HepG2 (cell line): Measurements from ENCODE around the gene ESPN. TPM values are rescaled to one million over a fixed set of nuclear protein-coding genes. Genes with fewer than 3 reads are reported as not detected.

Experiments
- CEBPG ChIP-seq: IDR thresholded peaks from 2 replicates; pipeline ENCODE4 v1.6.1; 2016
- E2F2 ChIP-seq: sonication (generic); formaldehyde crosslinking; IDR thresholded peaks from 2 replicates; pipeline ENCODE4 v1.4.0; 2020; ENCODE audit warnings: missing genetic modification reagents, borderline replicate concordance
- IRF1 ChIP-seq: sonication (generic); formaldehyde crosslinking; IDR thresholded peaks from 2 replicates; pipeline ENCODE4 v1.4.0; 2020; ENCODE audit warnings: low read depth, mild to moderate bottlenecking, missing genetic modification reagents
- MXD4 ChIP-seq: IDR thresholded peaks from 2 replicates; pipeline ENCODE4 v1.6.1; 2016; ENCODE audit warnings: mild to moderate bottlenecking, missing biosample characterization, missing genetic modification reagents
- NFAT5 ChIP-seq: sonication (generic); formaldehyde crosslinking; IDR thresholded peaks from 2 replicates; pipeline ENCODE4 v1.4.0; 2020; ENCODE audit warnings: missing genetic modification reagents
- NR2C2 ChIP-seq: sonication (generic); formaldehyde crosslinking; IDR thresholded peaks from 2 replicates; pipeline ENCODE4 v1.4.0; 2020; ENCODE audit warnings: missing genetic modification reagents, mild to moderate bottlenecking, moderate library complexity, borderline replicate concordance
- PAX8 ChIP-seq: sonication (generic); formaldehyde crosslinking; IDR thresholded peaks from 2 replicates; pipeline ENCODE4 v1.8.0; 2022; ENCODE audit warnings: mild to moderate bottlenecking, missing genetic modification reagents, borderline replicate concordance
- PRDM15 ChIP-seq: sonication (generic); formaldehyde crosslinking; IDR thresholded peaks from 2 replicates; pipeline ENCODE4 v1.4.0; 2020; ENCODE audit warnings: missing genetic modification reagents
- SP4 ChIP-seq: sonication (generic); formaldehyde crosslinking; IDR thresholded peaks from 2 replicates; pipeline ENCODE4 v1.8.1; 2023; ENCODE audit warnings: mild to moderate bottlenecking, missing genetic modification reagents
- STAT5B ChIP-seq: sonication (generic); formaldehyde crosslinking; IDR thresholded peaks from 2 replicates; pipeline ENCODE4 v1.4.0; 2020; ENCODE audit warnings: missing genetic modification reagents
- TFDP1 ChIP-seq: IDR thresholded peaks from 2 replicates; pipeline ENCODE4 v1.6.1; 2016; ENCODE audit warnings: missing compliant biosample characterization, missing genetic modification reagents, borderline replicate concordance
- ZNF331 ChIP-seq: sonication (generic); formaldehyde crosslinking; IDR thresholded peaks from 2 replicates; pipeline ENCODE4 v1.4.0; 2020; ENCODE audit warnings: missing genetic modification reagents
- ZSCAN20 ChIP-seq: sonication (generic); formaldehyde crosslinking; IDR thresholded peaks from 2 replicates; pipeline ENCODE4 v1.4.0; 2020; ENCODE audit warnings: missing genetic modification reagents, mild to moderate bottlenecking, borderline replicate concordance
- ZSCAN21 ChIP-seq: sonication (generic); formaldehyde crosslinking; IDR thresholded peaks from 2 replicates; pipeline ENCODE4 v1.8.0; 2022; ENCODE audit warnings: mild to moderate bottlenecking, missing genetic modification reagents, moderate library complexity, borderline replicate concordance
- polyA plus RNA-seq, 8 experiments: library from polyadenylated mRNA; depleted of rRNA in 3 of 8; stranded (reverse) in 7 of 8; unstranded in 1 of 8; fragments of >200 nt; fragmentation: Illumina TruSeq in 4 of 8; extraction: Trizol in 4 of 8; gene quantifications; 2 replicates each; pipeline versions ENCODE4 v1.2.1 to v1.2.3, GENCODE V29; 2011 to 2016; ENCODE audit warnings: low read depth in 4 of 8, missing spikeins in 1 of 8, mixed read lengths in 1 of 8; ENCODE audit not compliant: insufficient read depth in 1 of 8
- total RNA-seq, 5 experiments: library from RNA; depleted of rRNA; stranded (reverse); fragments of >200 nt; fragmentation: Illumina TruSeq; extraction: Trizol; gene quantifications; 2 replicates each; pipeline ENCODE4 v1.2.3, GENCODE V29; 2016; ENCODE audit warnings: low read depth in 1 of 5

ESPN gene
- total and polyA plus RNA-seq, 2 of the 13 experiments (the other 11 are each of a cell fraction or from before 2014, with no cell fraction given): 48.6 to 54.2 TPM

GRCh38 chr1:6393400-6394187 is 31.0 kb upstream of the ESPN start, which contains the start of gene ACOT7 (continued):
- TF ChIP-seq NFAT5 (no peak), TFDP1 (peak; percentile 31; the same call in 1 of the 2 replicates), E2F2 (CRISPR knock-in tag) (peak; percentile 30; the same call in 1 of the 2 replicates), NR2C2 (peak; percentile 25; the same call in 1 of the 2 replicates), CEBPG (no peak), IRF1 (no peak), MXD4 (CRISPR knock-in tag) (peak; percentile 59), ZSCAN20 (peak; percentile 80; the same call in 1 of the 2 replicates), PAX8 (CRISPR knock-in tag) (no peak), STAT5B (CRISPR knock-in tag) (no peak), ZNF331 (CRISPR knock-in tag) (0 out of 2 replicates have a peak, but pooled peaks have one; percentile 12), SP4 (CRISPR knock-in tag) (peak; percentile 86; the same call in 1 of the 2 replicates), ZSCAN21 (CRISPR knock-in tag) (no peak), PRDM15 (CRISPR knock-in tag) (peak; percentile 71; the same call in 1 of the 2 replicates)
